ENCODE data around the gene PKHD1. TPM values are rescaled to one million over a fixed set of nuclear protein-coding genes. Genes with fewer than 3 reads are reported as not detected.

Gene PKHD1
- total RNA-seq, 4 donors from 2014 or later, result 0.11 to 0.68 (median 0.42) TPM

GRCh38 chr6:51613558-51613957 lies 473.9 kb downstream of the PKHD1 start:
- Histone ChIP-seq H3K4me1 (peaks cover 4% of the 10 kb centered on the region), H3K9me3 (no peaks in the 10 kb centered on the region), H3K27ac (no peak overlapping the region), H3K36me3 (no peaks in the 10 kb centered on the region), H3K27me3 (no peaks in the 10 kb centered on the region), H3K4me3 (no peak overlapping the region)
- TF ChIP-seq CTCF (IDR thresholded peaks at IDR 0.05), result no peak
- no peak for TF ChIP-seq EP300 (IDR thresholded peaks at IDR 0.05)
- no peak for TF ChIP-seq POLR2A (IDR thresholded peaks at IDR 0.05)
- TF ChIP-seq POLR2AphosphoS5 (IDR thresholded peaks at IDR 0.05), result no peak
- 76% methylated on average over 3 of the region's 3 CpGs for WGBS
- DNase-seq (ENCODE audit: low spot score in 2 of 2), result no peak

GRCh38 chr6:51608932-51609331 lies 478.5 kb downstream of the PKHD1 start:
- Histone ChIP-seq H3K4me1 (no peaks in the 10 kb centered on the region), H3K9me3 (no peaks in the 10 kb centered on the region), H3K27me3 (no peaks in the 10 kb centered on the region), H3K36me3 (no peaks in the 10 kb centered on the region), H3K4me3 (no peak overlapping the region), H3K27ac (no peak overlapping the region)
- no peak for TF ChIP-seq CTCF (IDR thresholded peaks at IDR 0.05)
- no peak for TF ChIP-seq POLR2AphosphoS5 (IDR thresholded peaks at IDR 0.05)
- TF ChIP-seq EP300 (IDR thresholded peaks at IDR 0.05), result no peak
- WGBS, result 73% methylated on average over 4 of the region's 4 CpGs
- DNase-seq (ENCODE audit: low spot score in 2 of 2), result no peak

GRCh38 chr6:51608383-51608782 lies 479.0 kb downstream of the PKHD1 start:
- no peak overlapping the region for H3K27ac ChIP-seq
- WGBS, result 54% methylated on average over 3 of the region's 3 CpGs
- DNase-seq (ENCODE audit: low spot score in 2 of 2), result no peak
- TF ChIP-seq POLR2AphosphoS5 (IDR thresholded peaks at IDR 0.05) (no peak), CTCF (IDR thresholded peaks at IDR 0.05) (no peak), POLR2A (IDR thresholded peaks at IDR 0.05) (no peak), EP300 (IDR thresholded peaks at IDR 0.05) (no peak)
- H3K27me3 ChIP-seq, result no peaks in the 10 kb centered on the region
- no peak overlapping the region for H3K4me3 ChIP-seq
- no peaks in the 10 kb centered on the region for H3K36me3 ChIP-seq
- H3K9me3 ChIP-seq, result no peaks in the 10 kb centered on the region
- H3K4me1 ChIP-seq, result no peaks in the 10 kb centered on the region

- no peaks in the 10 kb centered on the region for H3K9me3 ChIP-seq
- TF ChIP-seq POLR2AphosphoS5 (IDR thresholded peaks at IDR 0.05) (no peak), EP300 (IDR thresholded peaks at IDR 0.05) (no peak), POLR2A (IDR thresholded peaks at IDR 0.05) (no peak), CTCF (IDR thresholded peaks at IDR 0.05) (no peak)
- WGBS, result 88% methylated on average over 2 of the region's 2 CpGs
- no peak overlapping the region for H3K4me3 ChIP-seq
- H3K27me3 ChIP-seq, result no peaks in the 10 kb centered on the region
- H3K36me3 ChIP-seq, result no peaks in the 10 kb centered on the region
- no peak overlapping the region for H3K27ac ChIP-seq
- no peaks in the 10 kb centered on the region for H3K4me1 ChIP-seq
- DNase-seq (ENCODE audit: low spot score in 2 of 2), result no peak
Measured at GRCh38 chr6:51600514-51600913, 486.9 kb downstream of the PKHD1 start.

GRCh38 chr6:51598171-51598570 lies 489.2 kb downstream of the PKHD1 start:
- Histone ChIP-seq H3K9me3 (no peaks in the 10 kb centered on the region), H3K4me3 (no peak overlapping the region), H3K27ac (no peak overlapping the region), H3K27me3 (no peaks in the 10 kb centered on the region), H3K4me1 (no peaks in the 10 kb centered on the region), H3K36me3 (no peaks in the 10 kb centered on the region)
- WGBS, result 100% methylated on average over 4 of the region's 18 CpGs
- DNase-seq (ENCODE audit: low spot score in 2 of 2), result no peak
- TF ChIP-seq CTCF (IDR thresholded peaks at IDR 0.05) (no peak), EP300 (IDR thresholded peaks at IDR 0.05) (no peak), POLR2AphosphoS5 (IDR thresholded peaks at IDR 0.05) (no peak), POLR2A (IDR thresholded peaks at IDR 0.05) (no peak)

Measured in suprapubic skin (tissue), 4 donors.